Measurements from ENCODE around the gene TMEM178B.

The TMEM178B gene

DNA sequence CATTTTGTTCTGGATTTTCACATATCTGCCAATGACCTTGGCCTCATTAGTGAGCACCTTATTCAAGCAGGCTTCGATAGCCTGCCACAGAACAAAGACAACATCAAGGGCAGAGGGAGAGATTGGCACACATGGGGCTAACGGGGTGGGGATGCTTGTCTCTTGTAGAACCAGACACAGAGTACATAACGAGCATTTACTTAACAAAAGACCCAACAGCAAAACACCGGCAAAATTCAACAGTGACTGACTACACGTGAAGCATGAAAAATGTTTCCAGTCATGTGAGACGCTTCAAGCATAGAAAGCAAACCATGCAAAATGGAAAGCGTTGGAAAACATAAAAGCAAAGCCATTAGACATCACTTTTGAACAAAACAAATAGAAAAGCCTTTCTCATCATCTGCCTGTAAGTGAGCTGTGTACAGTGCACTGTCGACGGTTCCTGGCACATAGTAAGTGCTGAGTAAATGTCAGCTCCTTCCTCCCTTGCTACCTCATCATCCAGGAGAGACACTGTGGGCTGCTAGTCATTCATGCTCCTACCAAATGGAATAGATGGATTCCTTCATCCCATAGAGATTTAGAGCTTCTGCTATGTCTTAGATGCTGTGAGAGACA lies 342.9 kb downstream of the TMEM178B start:
- FAIRE-seq = no peak
- no peak for DNase-seq (ENCODE audit: low spot score)

DNA sequence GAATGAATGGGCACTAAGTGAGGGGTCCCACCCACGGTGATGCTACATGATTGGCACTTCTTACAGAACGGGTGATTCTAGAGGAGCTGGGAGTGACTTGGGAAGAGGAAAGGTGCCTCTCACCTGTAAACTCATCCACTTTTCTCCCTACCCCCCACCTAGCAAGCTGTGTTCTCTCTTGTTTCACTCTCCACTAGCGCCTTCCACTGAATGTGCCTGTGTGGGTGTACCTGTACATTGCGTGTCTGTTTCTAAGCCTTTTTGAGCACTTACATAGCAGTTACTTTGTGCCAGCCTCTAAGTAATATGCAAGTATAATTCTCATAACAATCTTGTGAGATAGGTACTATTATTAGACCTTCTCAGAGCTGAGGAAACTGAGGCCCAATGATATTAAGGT lies 343.6 kb downstream of the TMEM178B start:
- FAIRE-seq (no peak), DNase-seq (ENCODE audit: low spot score) (no peak)

DNA sequence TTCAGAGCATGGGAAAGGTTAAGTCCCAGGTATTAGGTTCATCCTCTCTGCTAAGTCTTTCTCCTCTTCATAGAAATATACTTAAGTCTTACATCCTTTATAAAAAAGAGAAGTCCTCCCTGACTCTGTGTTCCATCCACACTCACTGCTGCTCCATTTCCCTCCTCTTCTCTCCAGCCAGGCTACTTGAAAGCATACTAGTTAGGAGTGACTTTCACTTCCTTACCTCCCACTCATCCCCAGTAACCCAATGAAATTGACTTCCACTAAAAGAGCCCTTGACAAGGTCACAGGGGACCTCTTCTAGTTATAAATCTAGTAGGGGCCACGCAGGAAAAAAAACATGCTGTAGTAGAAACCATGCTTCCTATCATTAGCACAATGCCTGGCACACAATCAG lies 344.2 kb downstream of the TMEM178B start:
- FAIRE-seq = no peak
- no peak for DNase-seq (ENCODE audit: low spot score)

DNA sequence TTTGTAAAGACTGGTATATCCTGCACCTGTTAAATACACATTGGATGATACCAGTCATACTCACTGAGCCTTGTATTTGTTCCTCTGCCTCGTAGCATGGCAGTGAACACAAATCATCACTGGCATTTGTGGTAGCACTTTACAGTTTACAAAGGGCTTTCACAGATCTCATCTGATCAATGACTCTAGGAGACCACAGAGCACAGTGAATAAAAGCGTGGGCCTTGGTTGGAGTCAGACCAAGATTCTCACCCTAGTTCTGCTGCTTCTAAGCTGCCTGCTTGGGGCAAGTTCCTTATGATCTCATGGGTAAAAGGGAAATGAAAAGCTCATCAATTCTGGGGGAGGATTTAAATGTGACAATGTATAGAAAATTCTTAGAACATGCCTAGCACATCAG lies 347.4 kb downstream of the TMEM178B start:
- DNase-seq (ENCODE audit: low spot score) (no peak), FAIRE-seq (no peak)

DNA sequence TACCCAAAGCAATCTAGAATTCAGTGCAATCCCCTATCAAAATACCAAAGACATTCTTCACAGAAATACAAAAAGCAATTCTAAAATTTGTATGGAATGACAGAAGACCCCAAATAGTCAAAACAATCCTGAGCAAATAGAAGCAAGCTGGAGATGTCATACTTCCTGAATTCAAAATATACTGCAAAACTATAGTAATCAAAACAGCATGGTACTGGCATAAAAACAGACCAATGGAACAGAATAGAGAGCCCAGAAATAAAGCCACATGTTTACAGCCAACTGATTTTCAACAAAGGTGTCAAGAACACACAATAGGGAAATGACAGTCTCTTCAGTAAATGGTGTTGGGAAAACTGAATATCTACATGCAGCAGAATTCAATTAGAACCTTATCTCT lies 353.3 kb downstream of the TMEM178B start:
- DNase-seq (ENCODE audit: low spot score) (no peak), FAIRE-seq (no peak)

DNA sequence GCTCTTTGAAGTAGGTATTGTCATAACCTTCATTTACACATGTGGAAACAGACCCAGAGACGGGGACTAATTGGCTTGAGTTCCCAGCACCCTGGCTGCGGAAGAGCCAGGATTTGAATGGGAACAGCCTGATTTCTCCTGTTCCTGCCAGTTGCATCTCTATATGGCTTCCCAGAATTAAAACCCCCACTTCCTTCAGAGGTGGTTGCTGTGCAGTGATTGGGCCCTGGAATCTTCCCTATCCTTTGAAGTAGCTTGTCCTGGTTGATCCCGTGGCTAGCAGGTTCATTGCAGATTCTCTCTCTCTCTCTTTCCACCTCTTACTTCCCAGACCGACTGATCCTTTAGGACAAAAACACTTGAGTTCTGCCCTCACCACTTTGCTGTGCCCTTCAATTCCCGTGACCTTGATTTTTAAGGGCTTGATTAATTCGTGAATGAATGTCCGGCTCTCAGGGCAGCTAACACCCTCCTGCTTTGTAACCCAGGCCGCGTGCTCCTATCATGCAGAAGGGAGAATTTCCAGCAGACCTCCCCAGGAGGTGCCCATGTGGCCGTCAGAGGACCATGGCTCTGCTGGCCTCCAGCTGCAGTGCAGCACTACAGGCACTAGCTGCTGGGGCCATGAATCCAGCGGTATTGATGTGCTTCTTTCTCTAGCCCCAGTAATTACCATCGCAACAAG lies 356.7 kb downstream of the TMEM178B start:
- FAIRE-seq (no peak), DNase-seq (ENCODE audit: low spot score) (no peak)

DNA sequence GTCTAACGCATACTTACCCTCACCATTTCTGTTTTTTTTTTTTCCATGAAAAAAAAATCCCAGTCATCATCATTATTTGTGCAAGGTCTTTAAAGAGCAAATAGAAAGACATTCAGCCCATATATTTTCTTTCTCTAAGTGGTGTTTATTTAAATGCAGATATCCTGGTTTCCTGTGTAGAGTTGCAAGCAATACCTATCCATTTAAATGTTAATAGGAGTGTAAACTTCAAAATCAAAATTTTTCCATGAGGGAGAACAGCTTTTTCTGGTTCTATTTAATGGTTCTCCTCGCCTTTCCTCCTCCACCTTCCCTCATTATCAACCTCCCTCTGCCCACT lies 357.2 kb downstream of the TMEM178B start:
- FAIRE-seq = no peak
- no peak for DNase-seq (ENCODE audit: low spot score)

DNA sequence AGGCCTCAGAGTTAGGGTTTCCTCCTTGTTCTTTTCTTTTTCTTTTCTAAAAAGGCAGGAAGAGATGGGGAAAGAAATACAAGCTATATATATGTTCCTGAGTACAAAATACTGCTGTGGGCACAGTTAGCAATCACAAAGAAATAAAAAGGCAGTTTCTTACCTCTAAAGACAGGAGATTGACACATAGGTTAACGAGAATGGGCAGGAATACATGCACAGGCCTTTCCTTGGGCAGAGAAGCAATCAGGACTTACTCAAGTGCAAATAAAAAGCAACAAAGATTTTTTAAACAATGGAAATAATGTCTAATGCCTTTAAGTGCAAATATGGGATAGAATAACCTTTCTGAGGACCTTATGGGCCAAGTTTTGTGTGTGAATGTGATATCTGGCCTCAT lies 357.8 kb downstream of the TMEM178B start:
- FAIRE-seq (no peak), DNase-seq (ENCODE audit: low spot score) (no peak)

DNA sequence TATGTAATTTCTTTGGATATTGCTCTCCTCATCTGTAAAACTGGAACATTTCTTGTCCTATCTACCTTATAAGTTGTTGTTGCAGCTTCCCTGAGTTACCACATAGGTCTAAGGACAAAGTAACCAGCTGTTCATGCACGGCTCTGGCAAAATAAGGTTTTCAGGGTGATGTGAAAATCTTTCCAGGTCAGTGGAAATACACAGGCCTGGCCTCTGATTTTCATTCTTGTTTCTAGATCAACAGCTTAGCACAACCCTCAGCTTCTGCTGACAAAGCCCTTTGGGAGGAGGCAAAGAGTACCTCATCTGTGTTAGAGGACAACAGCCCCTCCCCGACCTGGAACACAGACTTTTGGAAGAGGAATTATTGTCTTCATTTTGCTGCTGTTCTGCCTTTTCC lies 359.8 kb downstream of the TMEM178B start:
- FAIRE-seq = no peak
- no peak for DNase-seq (ENCODE audit: low spot score)

DNA sequence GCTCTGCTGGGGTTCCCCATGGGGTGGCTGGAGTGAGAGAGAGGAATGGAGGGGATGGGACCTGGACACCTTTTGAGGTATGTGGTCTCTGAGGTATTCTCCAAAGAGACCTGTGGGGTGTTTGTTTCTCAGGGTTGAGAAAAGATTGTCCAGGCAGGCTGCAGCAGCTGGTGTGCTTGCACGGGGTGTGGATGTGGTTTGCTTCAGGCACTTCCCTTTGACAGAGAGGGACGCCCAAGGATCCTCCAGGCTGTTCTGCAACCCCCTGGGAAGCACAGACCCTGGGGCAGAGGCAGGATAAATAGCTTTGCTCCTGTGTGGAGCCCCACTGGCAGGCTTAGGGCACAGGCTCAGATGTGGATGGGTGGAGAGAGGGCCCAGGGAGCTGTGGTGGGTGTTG lies 362.3 kb downstream of the TMEM178B start:
- FAIRE-seq (no peak), DNase-seq (ENCODE audit: low spot score) (no peak)

DNA sequence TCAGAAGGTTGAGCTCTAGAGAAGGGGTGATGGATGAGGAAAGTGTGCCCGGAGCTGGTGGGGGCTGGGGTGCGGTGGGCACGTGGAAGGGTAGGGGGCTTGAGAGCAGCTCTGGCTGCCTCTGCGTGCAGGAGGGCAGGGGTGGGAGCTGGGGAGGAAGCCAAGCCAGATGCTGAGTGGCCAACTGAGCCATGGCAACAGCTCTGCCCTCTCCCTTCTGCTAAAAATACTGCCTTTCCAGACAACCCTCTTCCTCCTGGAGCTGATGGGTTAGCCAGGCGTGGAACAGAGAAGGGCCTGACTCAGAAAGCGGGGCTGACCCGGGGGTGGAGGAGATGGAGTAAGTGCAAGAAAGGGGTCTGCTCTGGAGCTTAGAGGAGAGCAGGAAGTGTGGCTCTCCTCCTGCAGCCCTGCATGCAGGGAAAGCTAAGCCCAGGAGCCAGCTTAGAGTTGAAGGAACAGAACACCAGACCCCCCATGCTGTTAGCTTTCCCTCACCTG lies 362.8 kb downstream of the TMEM178B start:
- DNase-seq (ENCODE audit: low spot score) (no peak), FAIRE-seq (no peak)

DNA sequence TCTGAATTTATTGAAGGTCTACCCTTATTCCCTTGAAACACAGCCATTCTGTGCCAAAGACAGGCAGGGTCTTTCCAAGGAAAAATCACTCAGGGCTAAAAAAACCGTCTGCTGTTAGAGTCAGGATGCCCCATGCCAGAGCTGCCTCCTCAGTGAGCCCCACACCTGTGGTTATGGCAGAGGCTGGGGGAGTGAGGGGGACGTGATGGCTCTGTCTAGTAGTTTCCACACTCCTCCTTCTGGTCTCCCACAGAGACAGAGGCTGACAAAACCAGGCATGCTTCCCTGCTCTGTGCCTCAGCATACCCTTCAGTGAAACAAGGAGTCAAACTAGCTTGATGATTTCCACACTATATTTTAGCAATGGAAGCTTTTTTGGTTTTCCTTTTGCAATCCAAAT lies 365.3 kb downstream of the TMEM178B start:
- DNase-seq (ENCODE audit: low spot score) (no peak), FAIRE-seq (no peak)

DNA sequence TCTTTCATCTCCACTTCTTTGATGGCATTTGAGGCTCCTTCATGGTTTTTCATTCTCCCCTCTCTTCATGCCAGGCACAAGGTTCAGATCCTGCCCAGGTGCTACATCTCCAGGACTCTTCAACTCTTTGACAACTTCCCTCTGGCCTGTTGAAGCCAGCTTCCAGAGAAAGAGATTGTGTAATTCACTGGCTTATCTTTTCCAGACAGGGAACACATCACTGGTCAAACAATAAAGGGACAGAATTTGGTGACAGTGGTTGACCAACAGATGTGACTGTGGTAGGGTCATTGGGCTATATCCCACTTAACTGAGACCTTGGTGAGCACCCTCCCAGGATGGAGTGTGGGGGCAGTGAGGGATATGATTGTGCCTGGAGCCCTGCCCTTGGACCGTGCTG lies 365.9 kb downstream of the TMEM178B start:
- no peak for FAIRE-seq
- no peak for DNase-seq (ENCODE audit: low spot score)

DNA sequence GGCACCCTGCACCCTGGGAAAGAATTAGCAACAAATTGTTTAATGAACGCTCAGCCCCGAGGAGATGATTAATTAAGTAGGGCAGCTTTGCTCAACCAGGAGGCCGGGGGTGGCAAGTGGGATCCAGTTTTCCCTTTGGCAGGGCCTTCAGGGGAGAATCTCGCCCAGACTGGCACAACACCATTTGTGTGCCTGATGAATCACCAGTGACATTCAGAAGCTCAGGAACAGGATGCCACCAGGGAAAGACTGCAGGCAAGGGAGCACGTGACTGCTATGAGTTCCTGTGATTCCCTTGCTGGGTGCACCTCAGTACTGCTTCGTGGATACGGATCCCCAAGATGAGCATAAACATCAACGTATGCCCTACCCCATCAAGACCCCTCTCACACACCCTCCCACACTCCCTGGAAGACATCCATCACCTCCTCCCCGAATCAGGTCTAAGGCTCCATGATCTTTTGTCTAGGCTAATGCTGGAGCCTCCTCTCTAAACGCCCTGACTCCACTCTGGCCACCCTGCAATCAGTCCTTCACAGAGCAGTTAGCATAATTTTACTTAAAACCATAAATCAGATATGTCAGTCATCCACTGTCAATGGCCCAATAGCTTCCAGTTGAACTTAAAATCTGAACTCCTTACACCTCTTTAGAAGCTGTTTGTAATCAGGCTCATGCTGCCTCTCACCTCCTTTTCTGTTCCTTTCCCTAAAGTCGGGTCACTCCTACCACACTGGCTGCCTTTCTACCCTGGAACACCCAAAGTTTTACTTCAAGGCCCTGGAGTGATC lies 368.2 kb downstream of the TMEM178B start:
- FAIRE-seq (no peak), DNase-seq (ENCODE audit: low spot score) (peak; percentile 30)

DNA sequence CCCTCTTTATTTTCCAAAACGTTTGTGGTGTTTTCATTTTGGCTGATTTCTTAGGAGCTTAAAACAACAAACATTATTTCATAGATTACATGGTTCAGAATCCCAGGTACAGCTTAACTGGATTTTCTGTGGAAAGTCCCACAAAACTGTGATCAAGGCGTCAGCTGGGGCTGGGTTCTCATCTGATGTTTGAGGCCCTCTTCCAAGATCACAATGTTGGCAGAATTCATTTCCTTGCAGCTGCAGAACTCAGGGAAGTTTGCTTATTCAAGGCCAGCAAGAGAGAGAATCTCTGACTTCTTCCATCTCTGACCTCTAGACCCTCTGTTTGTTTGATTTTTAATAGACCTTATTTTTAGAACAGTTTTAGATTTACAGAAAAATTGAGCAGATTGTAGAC lies 368.9 kb downstream of the TMEM178B start:
- no peak for DNase-seq (ENCODE audit: low spot score)
- no peak for FAIRE-seq

DNA sequence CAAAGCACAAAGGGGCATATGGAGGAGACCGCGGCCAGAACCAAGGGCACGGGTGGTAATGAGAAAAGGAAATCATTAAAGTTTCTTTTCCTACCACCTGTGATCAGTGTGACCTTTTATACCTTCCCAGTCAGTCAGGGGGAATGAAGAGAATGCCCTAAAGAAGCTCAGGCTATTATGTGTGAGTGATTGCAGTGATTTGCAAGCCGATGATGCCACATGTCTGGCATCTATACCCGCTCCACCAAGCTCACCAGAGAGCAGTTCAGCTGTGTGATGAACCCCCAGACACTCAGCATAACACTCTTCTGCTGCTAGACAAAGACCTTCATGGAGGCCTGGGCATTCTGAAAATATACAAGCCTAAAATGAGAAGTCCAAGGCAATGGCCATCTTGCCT lies 371.1 kb downstream of the TMEM178B start:
- DNase-seq (ENCODE audit: low spot score) = peak; percentile 42
- no peak for FAIRE-seq

DNA sequence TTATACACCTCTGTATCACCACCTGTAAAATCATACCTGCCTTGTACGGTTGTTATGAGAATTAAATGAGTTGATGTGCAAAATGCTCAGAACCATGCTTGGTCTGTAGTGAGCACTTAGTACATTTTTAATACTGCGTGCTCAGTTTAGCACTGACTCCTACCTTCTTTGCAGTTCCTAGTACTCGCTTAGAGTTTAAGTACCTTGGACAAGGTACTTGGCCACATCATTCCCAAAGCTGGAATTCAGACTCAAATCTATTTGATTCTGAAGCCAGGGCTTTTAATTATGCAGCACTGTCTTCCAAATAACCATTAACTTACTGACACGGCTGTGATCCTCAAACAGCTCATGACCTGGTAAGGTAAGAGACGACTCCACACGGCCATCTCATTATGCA lies 377.4 kb downstream of the TMEM178B start:
- DNase-seq (ENCODE audit: low spot score) = no peak
- FAIRE-seq = no peak

DNA sequence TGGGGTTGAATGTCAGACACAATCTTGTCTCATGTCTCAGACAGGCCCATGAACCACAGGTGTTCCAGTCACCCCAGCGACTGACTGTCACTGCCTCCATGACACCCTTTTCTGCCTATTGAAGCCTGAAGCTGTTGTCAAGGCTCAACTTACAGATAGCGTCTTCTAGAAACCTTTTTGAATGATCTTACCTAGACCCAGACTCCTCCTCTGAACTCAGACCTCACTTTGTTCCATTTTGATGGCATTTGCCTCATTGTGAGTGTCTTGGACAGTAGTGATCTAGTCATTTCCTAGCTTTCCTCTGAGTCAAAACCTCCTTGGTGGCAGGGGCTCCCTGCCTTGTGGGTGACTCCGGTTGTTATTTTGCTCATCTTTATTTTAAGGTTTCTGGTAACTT lies 379.0 kb downstream of the TMEM178B start:
- no peak for FAIRE-seq
- no peak for DNase-seq (ENCODE audit: low spot score)

DNA sequence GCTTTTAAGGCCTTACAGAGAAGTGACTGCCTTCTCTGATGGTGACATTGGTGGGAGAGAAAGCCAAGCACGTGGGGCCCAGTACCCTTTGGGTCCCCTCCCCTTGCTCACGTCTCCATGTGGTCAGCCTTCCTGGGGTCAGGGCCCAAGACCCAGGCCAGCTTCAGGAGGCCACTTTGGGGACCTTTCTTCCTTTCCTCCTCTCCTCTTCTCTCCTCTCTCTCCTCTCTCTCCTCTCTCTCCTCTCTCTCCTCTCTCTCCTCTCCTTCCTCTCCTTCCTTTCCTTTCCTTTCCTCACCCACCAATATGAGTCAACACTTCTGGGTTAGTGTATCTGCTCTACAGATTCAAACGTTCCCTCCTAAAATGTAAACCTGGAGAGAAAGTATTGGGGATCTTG lies 380.5 kb downstream of the TMEM178B start:
- FAIRE-seq = no peak
- no peak for DNase-seq (ENCODE audit: low spot score)

DNA sequence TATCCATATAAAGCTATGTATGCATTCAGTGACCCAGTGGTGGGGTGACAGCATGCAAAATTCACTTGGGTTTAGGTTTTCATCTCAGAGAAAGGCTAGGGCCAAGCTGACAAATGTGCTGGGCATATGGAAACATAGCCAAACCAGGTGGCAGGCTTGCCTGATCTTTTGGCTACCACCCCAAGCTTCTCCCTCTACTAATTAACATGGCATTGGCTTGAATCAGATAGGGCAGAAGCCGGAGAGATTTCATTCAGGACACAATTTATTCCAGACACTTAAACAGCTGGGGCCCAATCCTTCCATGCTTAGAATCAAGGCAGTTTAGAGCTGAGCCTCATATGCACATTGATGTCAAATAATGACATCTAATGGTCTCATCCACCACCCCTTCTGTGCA lies 381.9 kb downstream of the TMEM178B start:
- DNase-seq (ENCODE audit: low spot score) = no peak
- FAIRE-seq = no peak

DNA sequence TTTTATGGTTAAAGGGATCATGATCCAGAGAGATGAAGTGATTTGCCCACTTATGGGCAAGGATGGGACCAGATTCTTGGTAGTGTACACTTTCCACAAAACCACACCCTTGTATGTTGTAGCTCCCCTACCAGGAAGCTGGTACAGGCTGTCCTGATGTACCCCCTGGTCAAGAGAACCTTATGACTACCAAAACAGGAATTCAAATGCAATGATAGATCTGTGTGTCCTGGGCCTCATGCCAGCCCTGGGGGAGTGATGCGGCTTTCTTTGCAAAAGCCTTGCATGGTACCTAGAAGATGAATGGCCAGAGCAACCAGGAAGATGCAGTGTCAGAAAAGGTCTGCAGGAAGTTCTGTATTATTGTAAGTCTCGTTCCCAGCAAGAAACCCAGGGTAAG lies 382.4 kb downstream of the TMEM178B start:
- FAIRE-seq (peak; percentile 26), DNase-seq (ENCODE audit: low spot score) (peak; percentile 69)

DNA sequence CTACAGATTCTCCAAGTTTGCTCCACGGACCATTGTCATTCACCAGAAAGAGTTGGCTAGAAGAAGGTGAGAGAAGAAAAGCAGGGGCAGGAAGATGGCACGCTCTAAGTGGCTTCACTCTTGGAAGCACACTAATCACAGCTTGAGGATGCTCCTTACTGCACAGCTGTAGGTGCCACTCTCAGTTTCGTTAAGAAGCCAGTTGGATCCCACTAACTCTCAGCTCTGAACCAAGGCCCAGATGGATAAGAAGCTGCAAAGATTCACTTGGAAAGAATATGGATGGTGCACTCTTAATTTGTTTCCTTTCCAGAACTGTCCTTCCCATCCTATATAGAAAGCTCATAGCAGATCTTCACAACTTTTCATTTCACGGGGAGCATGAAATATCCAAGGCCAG lies 382.8 kb downstream of the TMEM178B start:
- no peak for DNase-seq (ENCODE audit: low spot score)
- FAIRE-seq = no peak

Measured in RCC 7860 (cell line).